A204.1 (cell line): ENCODE data around the gene PPIL1.

Experiments
- FAIRE-seq: peaks from 2 replicates; lab custom pipeline; 2012; peaks lifted over from hg19 to GRCh38; lab: Jason Lieb, UNC

The PPIL1 gene

DNA sequence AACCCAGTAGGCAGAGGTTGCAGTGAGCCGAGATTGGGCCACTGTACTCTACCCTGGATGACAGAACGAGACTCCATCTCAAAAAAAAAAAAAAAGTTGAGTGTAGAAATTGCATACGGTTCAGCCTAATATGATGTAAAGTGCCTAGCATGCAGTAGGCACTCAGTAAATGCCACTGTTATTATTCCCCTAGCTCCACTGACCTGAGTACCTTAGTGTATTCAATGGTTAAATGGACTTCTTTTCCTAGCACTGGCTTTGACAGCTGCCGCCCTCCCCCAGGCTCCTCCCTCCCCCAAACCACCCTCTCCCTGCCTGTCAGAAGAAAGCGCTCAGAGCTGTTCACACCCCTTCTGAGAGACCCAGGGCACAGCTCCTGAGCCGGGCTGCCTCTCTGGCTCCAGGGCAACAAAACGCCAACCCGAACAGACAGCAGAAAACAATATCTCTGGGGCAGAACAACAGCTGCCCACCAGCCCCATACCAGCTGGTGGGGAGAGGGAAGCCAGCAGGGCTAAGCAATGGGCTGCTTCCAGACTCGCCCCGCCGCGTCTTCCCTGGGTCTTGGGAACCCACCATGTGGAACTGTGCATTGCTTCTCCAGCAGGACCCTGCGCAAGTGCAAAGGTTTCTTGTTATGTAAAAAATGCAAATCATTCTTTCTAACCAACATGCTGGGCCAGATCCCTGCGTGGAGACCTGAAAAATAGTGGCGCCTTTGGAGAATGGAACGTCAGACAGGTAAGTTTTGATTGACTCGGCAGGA is 39.8 kb downstream of the PPIL1 start:
- FAIRE-seq: no peak

DNA sequence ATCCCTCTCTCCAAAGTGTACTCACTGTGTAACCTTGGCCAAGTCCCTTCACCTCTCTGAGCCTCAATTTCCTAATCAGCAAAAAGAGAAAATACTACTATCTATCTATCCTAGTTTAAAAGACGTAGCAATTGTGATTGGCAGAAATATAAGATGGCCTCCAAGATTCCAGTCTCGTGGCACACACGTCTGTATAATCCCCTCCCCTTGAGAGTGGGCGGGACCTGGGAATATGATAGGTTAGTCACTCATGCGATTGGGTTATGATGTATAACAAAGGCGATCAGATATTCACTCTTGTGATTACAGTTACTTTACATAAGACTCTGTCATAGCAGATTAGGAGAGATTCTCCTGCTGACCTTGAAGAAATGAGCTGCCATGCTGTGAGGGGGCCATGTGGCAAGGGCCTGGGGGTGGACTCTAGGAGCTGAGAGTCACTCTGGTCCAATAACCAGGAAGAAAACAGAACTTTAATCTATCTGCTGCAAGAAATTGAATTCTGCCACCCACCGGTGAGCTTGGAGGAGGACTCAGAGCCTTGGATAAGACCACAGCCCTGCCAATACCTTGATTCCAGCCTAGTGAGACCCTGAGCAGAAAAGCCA is 41.3 kb downstream of the PPIL1 start:
- no peak for FAIRE-seq

GRCh38 chr6:36832313-36832712 is 42.3 kb downstream of the PPIL1 start:
- FAIRE-seq: no peak

DNA sequence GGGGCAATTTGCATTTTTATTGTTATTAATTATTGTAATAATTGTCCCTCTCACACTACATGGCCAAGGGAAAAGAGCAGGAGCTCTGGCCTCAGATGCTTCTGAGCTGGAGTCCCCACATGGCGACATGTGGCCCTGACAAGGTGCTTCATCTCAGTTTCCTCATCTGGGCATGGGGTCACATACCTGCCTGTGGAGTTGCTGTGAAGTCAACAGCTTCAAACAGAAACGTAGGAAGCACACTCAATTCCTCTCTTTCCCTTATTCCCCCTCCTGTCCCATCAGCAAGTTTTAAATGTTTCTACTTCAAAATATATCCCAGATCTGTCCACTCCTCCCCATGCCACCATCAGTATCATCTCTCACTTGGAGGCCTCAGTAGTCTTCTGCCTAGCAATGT is 44.0 kb downstream of the PPIL1 start:
- no peak for FAIRE-seq

- no peak for FAIRE-seq
Measured at GRCh38 chr6:36829919-36830544, 44.6 kb downstream of the PPIL1 start.

DNA sequence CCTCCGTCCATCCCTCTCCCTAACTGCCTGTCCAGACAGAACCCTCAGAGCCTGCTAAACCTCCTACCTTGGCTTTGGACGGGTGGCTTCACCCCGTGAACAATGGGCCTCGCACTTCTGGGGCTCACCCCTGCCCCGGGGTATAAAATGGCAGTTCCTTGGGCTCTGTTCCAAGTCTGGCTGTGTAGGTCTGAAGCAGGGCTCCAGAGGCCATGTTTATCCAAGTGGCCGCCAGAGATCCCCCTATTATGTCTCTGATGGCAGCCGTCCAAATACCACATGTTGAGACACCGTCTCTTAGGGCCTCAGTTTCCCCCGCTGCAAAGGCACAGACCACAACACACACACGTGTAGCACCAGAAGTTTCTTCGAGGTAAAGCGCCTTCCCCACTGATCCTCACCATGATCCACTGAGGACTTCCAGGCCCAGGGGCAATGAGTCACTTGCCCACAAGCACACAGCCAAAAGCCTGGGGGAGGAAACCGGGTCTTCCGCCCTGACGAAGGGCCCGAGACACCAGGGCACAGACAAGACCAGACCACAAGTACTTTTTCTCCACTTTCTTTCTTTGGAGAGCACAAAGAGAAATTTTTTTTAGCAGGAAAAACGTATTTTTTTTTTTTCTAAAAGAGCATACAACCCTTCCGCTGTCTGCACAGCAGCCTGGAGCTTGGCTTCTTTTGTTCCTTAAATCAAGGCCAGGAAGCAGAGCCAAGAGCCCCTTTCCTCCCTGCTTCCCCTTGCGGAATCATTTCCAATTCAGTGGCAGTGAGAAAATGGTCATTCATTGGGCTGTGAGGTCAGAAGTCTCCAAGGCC is 47.1 kb downstream of the PPIL1 start:
- no peak for FAIRE-seq

DNA sequence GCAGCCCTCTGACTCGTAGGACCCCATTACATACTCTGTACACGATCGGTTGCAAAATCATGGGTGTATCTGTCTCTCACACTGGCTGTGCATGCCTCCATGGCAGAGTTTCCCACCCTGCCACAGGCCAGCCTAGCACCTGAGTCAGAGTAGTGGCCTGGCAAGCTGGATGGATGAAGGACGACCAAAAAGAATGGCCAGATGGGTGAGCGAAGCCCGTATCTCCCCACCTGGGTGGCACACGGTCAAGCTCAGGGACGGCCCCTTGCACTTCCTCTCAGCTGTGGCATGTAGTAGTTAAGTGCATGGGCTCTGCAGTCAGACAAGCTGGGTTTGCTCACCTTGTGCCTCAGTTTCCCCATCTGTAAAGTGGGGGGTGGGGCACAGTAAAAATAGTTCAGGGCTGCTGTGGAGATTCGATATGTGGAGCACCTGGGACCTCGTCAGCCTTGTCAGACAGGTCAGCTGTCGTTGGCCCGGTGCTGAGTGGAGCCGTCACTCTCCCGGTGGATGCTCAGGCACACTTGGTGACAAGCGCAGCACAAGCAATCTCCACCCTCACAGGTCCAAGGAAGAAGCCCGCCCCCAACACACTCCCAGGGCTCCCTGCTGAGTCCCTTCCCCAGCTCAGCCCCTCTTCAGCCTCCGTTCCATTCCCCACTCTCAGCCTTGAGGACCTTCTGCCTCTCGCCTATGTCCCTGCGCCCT is 47.9 kb downstream of the PPIL1 start:
- no peak for FAIRE-seq

DNA sequence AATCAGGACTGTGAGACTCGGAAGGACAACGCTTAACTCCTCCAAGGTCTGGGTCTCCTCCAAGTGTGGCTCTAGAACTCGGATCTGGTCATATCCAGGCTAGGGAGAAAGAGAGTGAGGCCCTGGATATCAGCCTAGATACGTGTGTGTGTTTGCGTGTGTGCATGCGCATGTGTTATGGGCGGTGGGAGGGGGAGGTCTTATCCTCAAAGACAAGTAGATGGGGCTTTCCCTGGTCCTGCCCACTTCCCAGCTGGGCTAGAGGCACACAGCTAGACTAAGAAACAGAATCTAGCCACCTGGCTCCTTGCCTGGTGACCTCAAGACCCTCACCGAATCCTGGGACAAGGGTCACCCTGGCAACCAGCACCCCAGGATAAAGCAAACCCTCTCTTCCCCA is 48.6 kb downstream of the PPIL1 start:
- no peak for FAIRE-seq

DNA sequence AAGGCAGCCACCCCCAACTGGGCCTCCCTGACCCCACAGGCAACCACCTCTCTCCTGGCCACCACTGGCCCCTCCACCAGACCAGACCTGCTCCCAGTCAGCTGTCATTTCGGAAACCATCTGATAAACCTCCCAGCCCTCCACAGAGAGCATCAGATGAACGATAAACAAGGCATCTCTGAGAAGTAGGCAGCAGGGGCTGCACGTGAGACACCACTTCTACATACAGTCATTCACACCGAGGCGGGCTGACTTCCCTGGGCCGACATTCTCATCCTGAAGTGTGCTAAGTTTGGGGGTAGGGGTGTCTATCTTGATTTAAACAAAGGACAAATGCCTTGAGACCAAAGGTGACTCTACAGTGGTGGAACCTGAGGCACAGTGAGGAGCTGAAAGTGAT is 49.2 kb downstream of the PPIL1 start:
- FAIRE-seq: no peak

- FAIRE-seq: no peak
Measured at GRCh38 chr6:36824253-36824652, 50.4 kb downstream of the PPIL1 start.

GRCh38 chr6:36823421-36824096 is 51.0 kb downstream of the PPIL1 start:
- FAIRE-seq: no peak

GRCh38 chr6:36822506-36823269 is 51.9 kb downstream of the PPIL1 start:
- no peak for FAIRE-seq

GRCh38 chr6:36821581-36822335 is 52.8 kb downstream of the PPIL1 start:
- no peak for FAIRE-seq

- FAIRE-seq: no peak
Measured at GRCh38 chr6:36820700-36821580, 53.7 kb downstream of the PPIL1 start.

GRCh38 chr6:36818756-36819155 is 55.8 kb downstream of the PPIL1 start:
- no peak for FAIRE-seq

- no peak for FAIRE-seq
Measured at GRCh38 chr6:36817847-36818246, 56.8 kb downstream of the PPIL1 start.

DNA sequence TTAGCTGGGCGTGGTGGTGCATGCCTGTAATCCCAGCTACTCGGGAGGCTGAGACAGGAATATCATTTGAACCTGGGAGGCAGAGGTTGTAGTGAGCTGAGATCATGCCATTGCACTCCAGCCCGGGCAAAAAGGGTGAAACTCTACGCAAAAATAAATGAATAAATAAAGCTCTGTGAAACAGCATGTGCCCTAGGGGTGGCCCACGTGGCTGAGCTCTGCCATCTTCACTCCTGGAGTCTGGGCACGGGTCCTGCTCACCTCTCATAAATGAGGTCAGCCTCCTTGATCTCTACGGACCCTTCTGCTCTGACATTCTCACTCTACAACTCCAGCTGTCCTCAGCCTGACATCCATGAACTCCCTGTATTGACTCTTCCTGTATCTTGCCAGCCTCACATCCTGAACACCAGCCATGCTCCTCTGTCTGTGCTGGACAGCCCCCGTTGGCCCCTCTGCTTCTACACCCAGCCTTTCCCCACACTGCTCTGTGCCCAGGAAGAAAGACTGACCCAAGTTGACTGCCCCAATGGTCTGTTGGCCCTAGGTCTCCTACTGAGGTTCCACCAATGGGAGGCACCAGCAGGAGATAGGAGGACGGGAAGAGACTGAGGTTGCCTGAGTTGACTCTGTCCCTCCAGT is 57.3 kb downstream of the PPIL1 start:
- no peak for FAIRE-seq

DNA sequence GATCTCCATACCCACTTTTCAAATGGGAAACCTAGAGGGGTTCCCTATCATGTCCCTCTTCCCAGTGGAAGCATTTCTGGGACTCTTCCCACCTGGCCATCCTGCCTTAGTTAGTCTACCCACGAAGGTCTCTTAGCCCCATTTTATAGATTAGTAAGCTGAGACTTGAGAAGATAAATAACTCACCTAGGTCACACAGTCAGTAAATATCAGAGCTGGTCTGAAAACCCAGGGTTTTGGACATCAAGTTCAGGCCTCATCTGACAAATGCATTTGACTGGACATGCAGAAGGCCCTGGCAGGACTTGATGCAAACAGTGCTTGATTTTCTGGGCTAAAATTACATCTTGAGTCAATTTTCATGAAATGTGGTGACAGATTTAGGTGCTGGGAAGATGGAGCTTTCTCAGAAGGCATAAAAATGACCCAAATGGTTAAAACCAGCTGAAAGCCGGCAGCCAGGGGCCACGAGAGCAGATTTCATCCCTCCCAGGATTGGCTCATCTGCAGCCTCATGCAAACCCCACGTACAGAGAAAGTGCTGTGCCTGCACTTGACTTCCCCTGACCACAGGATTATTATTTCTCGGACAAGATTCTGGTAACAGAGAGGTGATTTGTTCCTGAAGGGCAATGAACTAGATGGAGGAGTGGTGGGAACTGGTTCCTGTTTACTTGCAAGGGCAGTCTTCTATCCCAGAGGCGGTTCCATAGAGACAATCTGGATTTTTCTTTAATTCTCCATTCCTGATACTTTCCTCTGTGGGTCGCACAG is 58.5 kb downstream of the PPIL1 start:
- FAIRE-seq: no peak
